NCI-H2029 treated with DMSO at 0.1 percent for 48 hours (cell line): ENCODE data around the gene BRD3OS.

ENCODE experiments used
- DNase-seq: peaks from one replicate; lab custom pipeline; 2025; lab: John Stamatoyannopoulos, UW

The BRD3OS gene

DNA sequence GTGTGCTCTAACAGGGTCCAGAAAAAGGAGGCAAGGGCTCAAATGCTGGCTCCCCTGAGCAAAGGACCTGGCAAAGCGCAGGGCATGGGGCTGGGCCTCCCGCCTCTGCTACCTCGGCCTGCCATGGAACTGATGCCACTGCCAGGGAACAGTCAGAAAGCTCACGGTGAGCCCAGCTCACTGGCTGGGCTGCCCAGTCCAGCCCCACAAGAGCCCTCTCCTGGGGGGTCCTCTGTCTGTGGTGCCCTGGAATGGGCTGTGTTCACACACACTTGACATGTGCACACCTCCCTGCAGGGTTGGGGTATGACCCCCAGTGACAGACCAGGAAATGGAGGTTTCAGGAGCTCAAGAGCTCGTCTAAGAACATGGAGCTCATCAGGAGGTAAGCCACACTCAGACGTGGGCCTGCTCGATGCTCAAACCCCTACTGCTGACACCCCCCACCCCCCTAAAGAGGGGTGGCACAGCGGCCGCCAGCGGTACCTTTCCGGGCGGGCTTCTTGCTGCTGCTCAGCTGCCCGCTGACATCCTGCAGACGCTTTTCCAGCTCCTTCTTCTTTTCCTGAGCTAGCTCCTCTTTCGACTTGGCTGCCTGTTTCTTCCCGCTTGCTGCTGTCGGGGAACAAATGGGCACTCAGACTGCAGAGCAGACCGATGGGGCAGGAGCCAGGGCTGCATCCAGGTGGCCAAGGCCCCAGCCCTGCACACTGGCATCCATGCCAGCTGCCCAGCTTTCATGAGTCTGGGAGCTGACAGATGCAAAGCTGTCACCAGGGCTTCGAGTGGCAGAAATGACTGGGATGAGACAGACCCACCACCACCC is 9.1 kb downstream of the BRD3OS start:
- DNase-seq, result no peak

DNA sequence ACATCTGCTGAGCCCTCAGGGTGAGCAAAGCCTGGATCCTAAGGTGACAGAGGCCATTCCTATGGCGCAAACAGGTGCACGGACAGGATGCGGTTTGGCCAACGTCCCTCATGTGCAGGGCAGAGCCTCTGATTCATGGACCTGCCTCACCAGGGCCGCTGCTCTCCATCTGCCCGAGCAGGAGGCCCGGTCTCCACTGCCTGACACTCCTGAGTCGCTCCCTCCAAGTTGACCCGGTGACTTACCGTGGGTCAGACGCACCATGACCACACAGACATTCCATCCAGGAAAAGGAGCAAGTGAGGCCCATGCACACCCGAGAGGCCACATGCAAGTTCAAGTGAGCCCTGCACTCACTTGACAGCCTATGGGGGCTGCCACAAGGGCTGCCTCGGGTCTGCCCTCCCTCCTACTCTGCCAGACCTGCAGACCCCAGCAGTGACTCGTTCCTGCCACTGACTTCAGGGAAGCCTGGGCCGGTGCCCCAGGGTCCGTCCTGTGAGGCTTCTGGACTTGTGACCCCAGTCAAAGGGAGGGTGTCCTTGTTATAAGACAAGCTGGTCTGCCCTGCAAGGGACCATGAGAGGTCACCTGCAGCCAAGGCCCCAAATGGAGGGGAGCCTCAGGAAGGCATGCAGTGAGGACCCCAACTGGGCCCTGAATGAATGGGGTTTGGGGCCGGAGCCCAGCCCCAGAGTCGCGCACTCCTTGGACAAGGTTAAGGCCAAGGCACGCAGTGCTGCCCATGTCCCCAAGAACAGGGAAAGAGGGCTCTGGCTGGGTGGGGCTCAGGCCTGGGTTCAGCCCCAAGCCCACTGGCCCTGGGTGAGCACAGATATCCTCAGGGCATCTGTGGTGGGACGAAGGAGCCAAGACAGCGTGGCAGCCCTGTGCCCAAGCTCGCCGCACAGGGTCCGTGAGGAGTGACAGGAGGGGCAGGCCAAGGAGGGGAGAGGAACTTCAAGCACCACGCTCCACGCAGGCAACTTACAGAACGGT is 10.1 kb downstream of the BRD3OS start:
- DNase-seq, result no peak

DNA sequence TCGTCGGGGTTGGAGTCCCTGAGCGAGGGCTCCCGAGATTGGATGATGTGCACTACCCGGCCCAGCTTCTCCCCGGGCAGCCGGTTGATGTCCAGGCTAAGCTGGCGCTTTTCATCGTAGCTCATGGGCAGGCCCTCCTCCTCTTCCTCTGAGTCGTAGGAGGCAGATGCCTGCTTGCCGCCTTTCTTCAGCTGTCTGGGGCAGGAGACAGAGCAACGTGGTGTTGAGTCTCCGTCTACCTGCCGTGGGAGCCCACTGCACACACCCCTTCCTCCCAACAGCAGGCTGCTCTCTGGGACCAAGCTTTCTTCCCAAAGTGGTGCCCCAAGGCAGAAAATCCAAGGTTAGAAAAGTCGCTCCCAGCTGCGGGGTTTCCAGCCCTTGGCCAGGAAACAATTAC is 10.8 kb downstream of the BRD3OS start:
- DNase-seq, result no peak

DNA sequence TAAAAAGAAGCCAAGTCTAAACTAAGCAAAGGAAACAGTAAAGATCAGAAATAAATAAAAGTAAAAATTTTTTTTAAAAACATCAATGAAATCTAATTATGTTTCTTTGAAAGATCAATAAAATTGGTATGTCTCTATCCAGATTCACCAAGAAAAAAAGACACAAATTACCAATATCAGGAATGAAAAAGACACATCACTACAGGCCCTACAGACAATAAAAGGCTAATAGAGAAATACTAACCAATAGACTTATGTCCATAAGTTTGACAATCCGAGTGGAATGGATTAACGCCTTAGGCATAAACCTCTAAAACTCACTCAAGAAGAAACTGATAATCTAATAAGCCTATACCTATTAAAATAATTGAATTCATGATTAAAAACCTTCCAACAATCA is 12.4 kb downstream of the BRD3OS start:
- no peak for DNase-seq

DNA sequence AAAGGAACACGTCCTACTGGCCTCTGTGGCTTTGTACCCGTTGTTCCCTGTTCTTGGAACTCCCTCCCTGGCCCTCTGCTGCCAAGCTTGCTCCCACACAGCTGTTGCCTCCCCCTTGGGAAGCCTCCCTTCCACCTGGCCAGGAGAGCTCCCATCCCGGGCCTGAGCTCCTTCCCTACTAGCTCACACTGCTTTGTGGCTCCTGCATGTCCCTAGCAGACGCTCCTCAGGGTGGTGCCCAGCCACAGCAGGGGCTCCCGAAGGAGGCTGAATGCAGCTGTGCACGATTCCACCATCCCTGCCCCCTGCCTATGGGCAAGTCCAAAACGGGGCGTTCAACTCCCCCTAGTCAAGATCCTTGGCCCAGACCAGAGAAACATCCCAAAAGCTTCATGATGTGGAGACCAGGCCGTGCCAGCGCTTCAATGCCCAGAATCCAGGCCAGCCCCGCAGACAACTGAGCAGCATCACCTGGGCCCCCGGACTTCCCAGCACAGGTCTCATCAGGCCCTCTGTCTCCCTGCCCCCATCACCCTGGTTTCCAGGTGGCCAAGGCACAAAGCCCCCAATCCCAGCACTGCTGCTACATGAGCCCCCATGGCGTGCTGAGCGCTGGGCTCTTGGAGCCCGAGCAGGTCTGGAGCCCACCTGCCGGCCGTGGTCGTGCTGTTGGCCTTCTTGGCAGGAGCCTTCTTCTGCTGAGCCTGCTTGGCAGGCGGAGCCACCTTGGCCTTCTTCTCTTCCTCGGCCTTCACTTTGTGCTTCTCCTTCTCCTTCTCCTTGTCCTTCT is 14.3 kb downstream of the BRD3OS start:
- DNase-seq, result no peak

DNA sequence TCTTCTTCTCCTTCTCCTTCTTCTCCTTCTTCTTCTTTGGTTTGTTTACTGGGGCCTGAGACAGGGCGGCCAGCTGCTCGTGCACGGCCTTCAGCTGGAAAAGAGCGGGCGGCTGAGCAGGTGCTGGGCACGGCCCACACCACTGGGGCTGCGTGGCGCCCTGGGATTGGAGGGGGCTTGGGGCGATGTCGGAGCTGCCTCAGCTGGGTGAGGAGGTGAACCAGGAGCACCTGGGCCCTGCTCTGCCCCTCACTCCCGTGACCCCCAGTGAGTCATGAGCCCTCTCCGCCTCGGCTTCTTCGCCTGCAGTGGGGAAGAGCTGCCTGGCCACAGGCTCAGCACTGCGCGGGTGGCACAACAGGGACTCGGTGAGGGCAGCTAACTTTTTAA is 14.9 kb downstream of the BRD3OS start:
- no peak for DNase-seq

DNA sequence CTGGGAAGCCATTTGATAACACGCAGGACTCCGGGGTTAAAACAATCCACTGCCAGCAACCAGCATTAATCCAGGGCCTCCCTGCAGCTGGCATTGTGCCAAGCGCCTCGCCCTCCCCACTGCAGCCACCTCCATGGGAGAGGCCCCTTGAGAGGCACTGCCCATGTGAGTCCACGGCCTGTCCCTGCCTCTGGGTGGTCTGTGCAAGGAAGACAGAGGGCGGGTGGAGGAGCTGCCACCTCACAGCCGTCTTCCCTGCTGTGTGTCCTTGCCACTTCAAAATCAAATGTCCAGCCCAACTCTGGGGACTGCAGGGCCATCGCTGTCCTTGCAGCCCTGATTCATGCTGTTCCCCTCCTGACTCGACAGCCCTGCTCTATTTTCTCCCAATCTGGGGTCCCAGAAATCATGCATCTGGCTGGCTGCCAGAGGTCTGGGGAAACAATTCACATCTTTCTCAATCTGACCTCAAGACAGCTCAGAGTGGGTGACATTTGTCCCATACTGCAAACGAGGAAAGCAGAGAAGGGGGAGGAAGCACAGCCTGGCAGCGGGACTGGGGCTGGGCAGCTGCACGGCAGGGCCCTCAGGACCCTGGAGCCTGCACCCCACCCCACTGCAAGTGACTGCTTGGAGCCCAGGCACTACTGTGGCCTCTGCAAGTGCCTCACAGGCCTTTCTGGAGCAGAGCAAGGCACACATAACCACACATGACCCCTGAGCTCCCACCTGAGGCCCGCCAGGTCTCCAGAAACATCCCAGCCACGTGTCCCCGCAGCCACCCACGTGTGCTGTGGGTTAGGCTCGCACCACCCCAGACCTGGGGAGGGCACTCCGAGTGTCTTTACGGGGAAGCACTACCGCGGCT is 15.7 kb downstream of the BRD3OS start:
- DNase-seq, result no peak

DNA sequence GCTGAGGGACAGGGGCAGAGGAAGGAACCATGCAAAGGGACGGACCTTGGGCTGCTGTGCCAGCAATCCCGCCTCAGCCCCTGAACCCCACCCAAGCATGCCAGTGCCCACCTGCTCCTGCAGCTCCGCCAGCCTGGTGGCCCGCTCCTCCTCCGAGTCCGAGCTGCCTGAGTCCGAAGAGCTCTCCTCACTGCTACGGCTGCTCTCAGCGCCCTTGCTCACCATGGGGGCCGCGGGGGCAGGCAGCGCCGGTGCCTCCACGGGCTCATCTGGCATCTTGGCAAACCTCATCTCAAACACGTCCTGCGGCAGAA is 16.3 kb downstream of the BRD3OS start:
- no peak for DNase-seq

DNA sequence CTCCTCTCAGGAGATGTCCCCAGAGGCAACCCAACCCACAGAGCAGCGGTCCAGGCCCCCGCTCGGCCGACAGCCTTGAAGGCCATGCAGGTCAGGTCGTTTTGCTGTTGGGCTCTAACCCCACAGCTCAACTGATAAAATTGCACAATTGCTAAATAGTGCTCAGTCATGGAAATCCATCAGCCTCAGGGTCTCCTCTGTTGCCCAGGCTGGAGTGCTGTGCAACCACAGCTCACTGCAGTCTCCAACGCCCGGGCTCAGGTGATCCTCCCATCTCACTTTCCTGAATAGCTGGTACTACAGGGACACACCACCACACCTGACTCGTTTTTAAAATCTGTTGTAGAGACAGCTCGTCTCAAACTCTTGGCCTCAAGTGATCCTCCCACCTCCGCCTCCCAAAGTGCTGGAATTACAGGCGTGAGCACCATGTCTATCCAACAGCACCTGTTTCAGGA is 18.3 kb downstream of the BRD3OS start:
- no peak for DNase-seq

DNA sequence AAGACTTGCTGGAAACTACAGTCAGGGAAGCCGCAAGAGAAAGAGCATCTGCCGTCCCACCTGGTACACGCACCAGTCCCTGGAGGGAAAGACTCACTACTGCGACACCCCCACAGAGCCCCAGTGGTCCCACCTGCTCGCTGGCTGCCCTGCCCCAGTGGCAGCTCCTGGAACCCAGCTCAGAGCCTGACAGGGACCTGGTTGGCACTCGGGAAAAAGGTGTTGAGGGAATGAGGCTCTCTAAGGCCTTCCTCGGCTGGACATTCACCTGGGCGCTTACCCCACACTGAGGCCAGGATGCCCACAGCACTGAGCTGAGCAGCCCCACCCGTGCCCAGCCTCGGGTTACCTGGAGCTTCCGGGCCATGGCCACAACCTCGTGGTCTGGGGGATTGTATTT is 19.7 kb downstream of the BRD3OS start:
- DNase-seq, result no peak

DNA sequence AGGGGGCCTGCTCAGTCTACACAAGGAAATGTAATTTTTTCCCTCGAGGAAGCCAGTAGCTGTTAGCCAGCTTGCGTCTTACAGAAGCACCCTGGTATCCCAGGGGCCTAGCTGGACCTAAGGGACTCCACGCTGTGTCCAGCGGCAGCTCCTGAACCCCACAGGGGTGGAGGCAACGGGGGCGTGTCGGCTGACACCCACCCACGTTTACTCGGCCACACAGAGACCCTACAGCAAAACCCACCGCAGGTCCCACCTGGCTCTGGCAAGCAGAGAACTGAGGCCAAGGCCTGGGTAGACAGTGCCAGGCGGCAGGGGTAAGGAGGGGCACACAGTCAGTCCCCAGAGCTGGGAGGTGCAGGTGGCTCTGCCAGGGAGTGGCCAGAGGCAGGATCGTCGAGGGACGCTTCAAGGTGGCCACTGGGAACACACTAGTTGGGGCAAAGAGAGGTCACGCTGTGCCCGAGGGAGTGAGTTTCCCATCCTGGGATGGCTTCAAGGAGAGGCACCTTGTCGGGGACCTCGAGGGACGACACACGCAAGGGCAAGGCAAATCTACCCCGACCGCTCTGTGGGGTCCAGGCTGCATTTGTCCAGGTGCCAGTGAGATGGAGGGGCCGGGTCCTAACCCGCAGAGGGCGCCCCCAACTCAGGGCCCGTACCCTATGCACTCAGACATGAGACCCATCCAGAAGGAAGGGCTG is 20.7 kb downstream of the BRD3OS start:
- DNase-seq, result no peak

DNA sequence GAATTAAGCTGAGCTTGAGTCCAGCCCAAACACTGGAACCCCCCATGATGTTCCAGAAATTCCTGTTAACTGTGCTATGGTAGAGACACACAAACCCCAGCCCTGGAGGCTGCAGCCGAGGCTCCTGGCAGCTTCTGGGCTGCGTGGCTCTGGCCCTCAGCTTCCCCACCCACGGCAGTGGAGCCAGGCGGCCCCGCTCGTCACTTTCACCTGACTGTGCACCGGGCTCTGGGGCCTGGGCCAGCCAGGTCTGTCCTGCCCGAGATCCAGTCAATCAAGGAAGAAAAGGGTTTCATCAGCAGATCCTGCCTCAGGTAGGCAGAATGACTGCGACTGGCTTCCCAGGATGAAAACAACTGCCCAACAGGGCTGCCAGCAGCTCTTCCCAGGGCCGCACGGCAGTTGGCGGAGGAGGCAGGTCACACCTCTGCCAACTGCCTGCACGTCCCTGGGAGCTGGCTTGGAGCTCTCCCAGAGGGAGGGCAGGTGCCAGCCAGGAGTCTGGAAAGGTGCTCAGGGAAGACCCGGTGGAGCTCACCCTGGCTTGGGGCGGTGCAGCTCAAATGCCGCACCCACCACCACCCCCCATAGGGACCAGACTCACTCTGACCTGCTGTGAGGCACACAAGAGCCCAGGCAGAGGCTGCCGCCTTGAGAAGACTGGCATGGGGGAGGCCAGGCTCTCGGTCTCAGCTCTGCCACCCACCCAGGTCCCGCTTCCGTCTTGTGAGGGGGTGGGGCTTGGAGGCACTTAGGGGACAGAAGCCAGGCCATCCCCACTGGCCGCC is 21.8 kb downstream of the BRD3OS start:
- DNase-seq, result no peak

DNA sequence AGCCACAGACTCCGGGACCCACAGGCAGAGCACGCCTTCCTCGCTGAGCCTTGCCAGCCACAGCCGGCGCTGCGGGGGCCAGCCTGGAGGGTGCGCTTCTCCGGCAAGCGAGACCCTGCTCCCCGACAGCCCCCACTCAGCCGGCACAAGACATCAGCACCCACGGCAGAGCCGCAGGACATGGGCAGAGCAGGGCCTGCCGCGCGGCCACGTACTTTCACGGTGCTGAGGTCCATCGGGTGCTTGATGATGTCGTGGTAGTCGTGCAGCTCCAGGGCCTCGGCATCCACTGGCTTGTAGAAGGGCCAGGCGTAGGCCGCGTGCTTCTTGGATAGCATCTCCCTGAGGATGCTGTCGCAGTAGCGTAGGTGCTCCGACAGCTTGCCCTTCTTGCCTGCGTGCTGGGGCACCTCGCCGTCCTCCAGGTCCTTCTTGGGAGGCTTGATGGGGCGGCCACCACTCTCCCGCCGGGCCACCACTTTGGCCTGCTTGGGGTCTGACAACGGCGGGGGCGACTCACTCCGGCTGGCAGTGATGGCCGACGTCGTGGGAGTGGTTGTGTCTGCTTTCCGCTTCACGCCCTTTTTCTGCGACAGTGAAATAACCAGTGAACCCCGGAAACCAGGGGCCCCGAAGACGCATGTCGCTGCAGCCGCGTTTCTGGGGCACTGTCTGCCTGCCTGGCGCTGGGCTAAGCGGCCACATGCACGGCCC is 22.7 kb downstream of the BRD3OS start:
- DNase-seq, result no peak

DNA sequence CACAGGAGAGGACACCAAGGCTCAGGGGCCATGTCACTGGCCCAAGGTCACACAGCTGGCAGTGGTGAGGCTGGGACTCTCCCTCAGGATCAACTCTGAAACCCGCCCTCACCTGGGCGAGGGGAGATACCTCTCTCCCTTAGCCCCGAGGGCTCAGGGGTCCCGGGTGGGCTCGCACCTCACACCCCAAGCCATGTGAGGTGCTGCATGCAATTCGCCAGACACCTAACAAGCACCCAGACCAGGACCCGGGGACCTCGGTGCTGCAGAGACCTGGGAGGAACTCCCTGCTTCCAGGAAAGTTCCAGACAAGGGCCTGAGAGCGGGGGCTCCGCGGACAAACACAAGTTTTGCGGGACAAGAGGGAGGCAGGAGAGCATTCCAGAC is 23.3 kb downstream of the BRD3OS start:
- no peak for DNase-seq

DNA sequence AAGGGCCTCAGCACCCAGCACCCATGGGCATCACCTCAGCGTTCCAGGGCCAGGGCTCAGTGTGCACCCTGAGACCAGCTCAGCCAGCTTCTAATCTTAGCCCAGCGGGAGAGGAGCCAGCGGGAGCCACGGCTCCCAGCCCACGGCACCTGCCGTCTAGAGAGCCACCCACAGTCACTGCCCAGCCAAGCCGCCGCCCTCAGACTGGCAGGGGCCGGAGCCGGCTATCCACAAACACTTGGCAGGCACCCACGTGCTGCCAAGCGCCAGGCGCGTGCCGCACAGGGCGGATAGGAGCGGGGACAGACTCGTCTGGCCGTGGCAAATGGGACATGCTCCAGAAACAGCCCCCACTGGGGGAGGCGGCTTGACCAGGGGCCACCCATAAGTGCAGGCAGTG is 24.0 kb downstream of the BRD3OS start:
- DNase-seq, result peak; percentile 28

DNA sequence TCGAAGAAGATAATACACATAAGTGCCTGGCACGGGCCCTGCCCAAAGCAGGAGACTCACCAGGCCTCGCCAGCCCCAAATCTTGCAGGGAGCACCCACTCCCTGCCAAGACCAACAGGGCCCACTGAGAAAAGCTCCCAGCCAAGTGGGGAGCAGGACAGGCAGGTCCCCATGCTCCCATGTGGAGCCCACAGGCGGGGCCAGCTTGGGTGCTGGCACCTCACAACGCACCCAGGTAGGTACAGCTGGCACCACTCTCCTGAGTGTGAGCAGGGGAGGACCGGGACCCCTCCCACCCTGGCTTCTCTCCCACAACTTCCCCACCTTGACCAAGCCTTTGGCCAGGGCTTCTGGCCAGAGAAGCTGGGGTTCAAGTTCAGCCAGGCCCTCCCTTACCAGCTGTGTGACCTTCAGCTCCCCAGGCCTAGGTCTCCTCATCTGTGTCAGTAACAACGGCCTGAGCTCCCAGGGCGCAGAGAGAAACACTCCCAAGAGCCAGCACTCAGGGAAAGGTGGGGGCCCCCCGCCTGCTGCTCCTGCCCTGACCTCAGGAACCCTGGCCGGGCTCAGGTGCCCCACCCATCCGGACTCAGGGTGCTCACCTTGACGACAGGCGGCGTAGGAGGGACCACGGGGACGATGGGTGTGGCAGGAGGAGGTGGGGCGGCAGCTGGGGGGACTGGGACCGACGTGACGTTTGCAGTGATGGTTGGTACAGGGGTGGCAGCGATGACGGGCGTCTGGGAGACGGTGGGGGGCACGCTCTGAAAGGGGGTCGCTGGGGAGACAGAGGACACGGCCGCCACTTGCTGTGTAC is 24.7 kb downstream of the BRD3OS start:
- DNase-seq, result no peak

DNA sequence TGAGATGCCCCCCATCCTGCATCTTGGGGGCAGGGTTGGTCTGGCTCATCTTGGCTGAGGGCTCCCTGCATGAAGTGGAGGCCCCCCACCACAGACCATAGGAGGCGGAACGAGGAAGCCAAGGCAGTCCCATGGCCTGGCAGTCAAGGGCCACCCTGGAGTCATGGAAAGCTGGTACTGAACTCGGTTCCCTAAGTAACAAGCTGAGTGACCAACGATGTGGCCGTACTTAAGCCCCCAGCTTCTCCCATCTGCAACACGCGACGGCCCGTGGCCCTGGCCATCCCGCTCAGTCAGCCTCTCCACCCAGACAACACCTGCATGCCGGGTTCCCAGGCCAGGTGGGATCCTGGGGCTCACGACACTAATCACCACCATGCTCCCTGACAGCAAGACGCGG is 25.4 kb downstream of the BRD3OS start:
- DNase-seq, result no peak

DNA sequence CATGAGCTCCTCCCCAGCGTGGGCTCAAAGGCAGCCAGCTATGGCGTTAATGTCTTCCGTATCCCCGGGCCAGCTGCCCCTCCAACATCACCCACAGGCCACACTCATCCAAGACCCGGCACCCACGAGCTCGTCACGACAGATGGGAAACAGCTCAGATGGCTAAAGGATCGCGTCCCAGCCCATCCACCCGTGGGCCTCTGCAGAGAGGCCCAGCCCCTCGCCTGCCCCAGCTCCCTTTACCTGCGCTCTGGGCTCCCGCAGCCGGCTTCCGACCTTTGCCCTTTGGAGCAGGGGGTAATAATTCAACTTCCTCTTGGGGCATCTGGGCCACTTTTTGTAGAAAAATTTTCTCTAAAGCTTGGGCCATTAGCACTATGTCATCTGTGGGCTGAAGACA is 26.0 kb downstream of the BRD3OS start:
- DNase-seq, result no peak
